MCF 10A (cell line): ENCODE data around the gene NELL1. TPM values are rescaled to one million over a fixed set of nuclear protein-coding genes. Genes with fewer than 3 reads are reported as not detected.

ENCODE experiments used
- BruUV-seq: library from RNA; stranded (reverse); fragments of 400-500 nt; replicated peaks from 2 replicates; lab custom pipeline; 2021; lab: Mats Ljungman, UMichigan
- CTCF ChIA-PET: fragments of 300-600 bp; sonication (Branson Sonifier 250); formaldehyde crosslinking; extraction: SDS; loops from one replicate; lab custom pipeline; 2021; ENCODE audit warnings: antibody characterized with exemption, inconsistent platforms; lab: Yijun Ruan, JAX
- POLR2A ChIA-PET: fragments of 300-600, 350-650 bp; sonication (Branson Sonifier 250); formaldehyde crosslinking; extraction: SDS; loops from one replicate; lab custom pipeline; 2020; ENCODE audit warnings: antibody characterized with exemption, inconsistent platforms; lab: Yijun Ruan, JAX
- DNase-seq: peaks from one replicate; pipeline ENCODE4 v3.0.0-alpha.2; 2018; ENCODE audit not compliant: unreplicated experiment
- H3K27ac Mint-ChIP-seq: one replicate; pipeline ENCODE4 v1.8.0; 2022; ENCODE audit warnings: mild to moderate bottlenecking, low read depth, mixed read lengths; ENCODE audit not compliant: unreplicated experiment
- H3K27me3 Mint-ChIP-seq: one replicate; pipeline ENCODE4 v1.8.0; 2022; ENCODE audit warnings: mixed read lengths; ENCODE audit not compliant: insufficient read depth, unreplicated experiment
- H3K36me3 Mint-ChIP-seq: one replicate; pipeline ENCODE4 v1.8.0; 2022; ENCODE audit warnings: mild to moderate bottlenecking, moderate library complexity, mixed read lengths; ENCODE audit not compliant: insufficient read depth, unreplicated experiment
- H3K4me1 Mint-ChIP-seq: one replicate; pipeline ENCODE4 v1.8.0; 2022; ENCODE audit warnings: mixed read lengths; ENCODE audit not compliant: insufficient read depth, unreplicated experiment
- H3K4me3 Mint-ChIP-seq: one replicate; pipeline ENCODE4 v1.8.0; 2022; ENCODE audit warnings: mild to moderate bottlenecking, moderate library complexity, mixed read lengths; ENCODE audit not compliant: unreplicated experiment
- H3K9me3 Mint-ChIP-seq: one replicate; pipeline ENCODE4 v1.8.0; 2022; ENCODE audit warnings: mixed read lengths; ENCODE audit not compliant: unreplicated experiment
- CTCF ChIP-seq: fragments of 200-600 bp; IDR thresholded peaks from one replicate; pipeline ENCODE4 v1.8.0; 2022; ENCODE audit warnings: antibody characterized with exemption, mild to moderate bottlenecking; ENCODE audit not compliant: unreplicated experiment
- intact Hi-C: fragments of 100-400 bp; cut with micrococcal nuclease; formaldehyde crosslinking; loops from 2 replicates; pipeline ENCODE4 v1.14.1; 2022
- total RNA-seq: library from RNA; stranded (reverse); gene quantifications from 2 replicates; pipeline ENCODE4 v1.2.3, GENCODE V29; 2022

Gene NELL1
- total RNA-seq, 1 experiment from 2014 or later, result not detected

- intact Hi-C loops, result no loop called here
- Mint-ChIP-seq H3K36me3 (no peaks in the 10 kb centered on the region), H3K9me3 (peaks cover 22% of the 10 kb centered on the region), H3K4me3 (no peak overlapping the region), H3K27ac (no peak overlapping the region), H3K4me1 (no peaks in the 10 kb centered on the region), H3K27me3 (no peaks in the 10 kb centered on the region)
- BruUV-seq, result no TSS peak
- ChIA-PET CTCF (interaction anchor here (0.7 to 0.8 kb wide), 2 partner anchors 13 to 38 kb away, joined by 3 read pairs; no protein-coding TSS in a partner anchor), POLR2A (no interaction called here)
- TF ChIP-seq CTCF, result no peak
- DNase-seq, result no peak
Measured at GRCh38 chr11:21059879-21060278, 390.5 kb downstream of the NELL1 start.

DNA sequence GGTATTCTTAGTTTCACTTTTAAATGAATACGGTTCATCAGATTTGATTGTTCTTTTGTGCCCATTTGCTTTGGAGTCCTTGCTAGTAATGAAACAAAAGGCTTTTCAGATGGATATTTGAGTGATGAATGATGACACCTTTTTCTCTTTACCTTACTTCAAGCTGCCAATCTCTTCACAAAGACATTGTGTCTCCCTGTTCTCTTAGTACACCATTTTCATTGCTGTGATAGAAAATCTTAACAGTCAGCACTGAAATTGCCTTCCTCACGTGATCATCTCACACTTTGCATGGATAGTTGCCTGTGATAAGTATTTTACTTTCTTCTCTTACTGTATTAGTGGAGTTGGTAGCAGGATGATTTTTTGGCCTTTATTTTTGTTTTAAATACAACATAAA is 396.6 kb downstream of the NELL1 start:
- POLR2A ChIA-PET, result no interaction called here
- no peak for TF ChIP-seq CTCF
- CTCF ChIA-PET, result interaction anchor here (0.5 to 0.6 kb wide), 2 partner anchors 11 to 1608 kb away, joined by 3 read pairs; no protein-coding TSS in a partner anchor
- no peak for DNase-seq
- Mint-ChIP-seq H3K36me3 (no peaks in the 10 kb centered on the region), H3K4me1 (no peaks in the 10 kb centered on the region), H3K9me3 (peaks cover 25% of the 10 kb centered on the region), H3K27ac (no peak overlapping the region), H3K4me3 (peak overlapping the region; percentile 33), H3K27me3 (no peaks in the 10 kb centered on the region)
- intact Hi-C loops, result no loop called here
- no TSS peak for BruUV-seq

DNA sequence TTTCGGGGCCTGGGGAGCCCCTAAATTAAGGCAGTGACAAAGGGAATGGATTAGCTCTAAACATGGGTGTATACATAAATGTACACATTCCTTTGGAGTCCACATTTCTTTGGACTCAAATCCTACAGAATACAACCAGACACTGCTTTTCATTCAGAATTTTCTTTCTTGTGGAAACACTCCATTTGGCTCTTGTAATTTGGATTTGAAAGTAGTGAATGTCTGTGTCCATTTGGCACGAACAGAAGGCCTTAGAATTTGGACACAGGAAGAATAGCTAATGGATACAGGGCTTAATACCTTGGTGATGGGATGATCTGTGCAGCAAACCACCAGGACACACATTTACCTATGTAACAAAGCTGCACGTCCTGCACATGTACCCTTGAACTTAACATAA is 399.5 kb downstream of the NELL1 start:
- ChIA-PET POLR2A (no interaction called here), CTCF (no interaction called here)
- Mint-ChIP-seq H3K9me3 (peaks cover 27% of the 10 kb centered on the region), H3K4me1 (no peaks in the 10 kb centered on the region), H3K4me3 (no peak overlapping the region), H3K27ac (no peak overlapping the region), H3K27me3 (no peaks in the 10 kb centered on the region), H3K36me3 (no peaks in the 10 kb centered on the region)
- no peak for TF ChIP-seq CTCF
- intact Hi-C loops, result no loop called here
- no peak for DNase-seq
- no TSS peak for BruUV-seq

- TF ChIP-seq CTCF, result no peak
- Mint-ChIP-seq H3K36me3 (no peaks in the 10 kb centered on the region), H3K27me3 (no peaks in the 10 kb centered on the region), H3K4me3 (no peak overlapping the region), H3K27ac (no peak overlapping the region), H3K4me1 (no peaks in the 10 kb centered on the region), H3K9me3 (peaks cover 24% of the 10 kb centered on the region)
- intact Hi-C loops, result no loop called here
- ChIA-PET CTCF (no interaction called here), POLR2A (no interaction called here)
- DNase-seq, result no peak
- BruUV-seq, result no TSS peak
Measured at GRCh38 chr11:21069909-21070308, 400.5 kb downstream of the NELL1 start.
